GM12891 (cell line): ENCODE results near the gene PCDHA5.
"Not testable (repeated sequence)": the region's sequence is repeated elsewhere in the genome, so short reads cannot be mapped to it uniquely, and the experiment has no call there.

ENCODE experiments used
- POLR2A ChIP-seq: IDR thresholded peaks from 2 replicates; pipeline ENCODE4 v1.6.1; 2011; ENCODE audit warnings: low read depth, low read length, control low read depth
- POLR2AphosphoS5 ChIP-seq: IDR thresholded peaks from 2 replicates; pipeline ENCODE4 v1.6.1; 2011; ENCODE audit warnings: low read depth, low read length, control low read depth
- POU2F2 ChIP-seq: IDR thresholded peaks from 2 replicates; pipeline ENCODE4 v1.6.1; 2011; ENCODE audit warnings: low read depth, mild to moderate bottlenecking, control low read depth, low read length, moderate library complexity
- TAF1 ChIP-seq: IDR thresholded peaks from 2 replicates; pipeline ENCODE4 v1.6.1; 2011; ENCODE audit warnings: low read depth, low read length, control low read depth

DNA sequence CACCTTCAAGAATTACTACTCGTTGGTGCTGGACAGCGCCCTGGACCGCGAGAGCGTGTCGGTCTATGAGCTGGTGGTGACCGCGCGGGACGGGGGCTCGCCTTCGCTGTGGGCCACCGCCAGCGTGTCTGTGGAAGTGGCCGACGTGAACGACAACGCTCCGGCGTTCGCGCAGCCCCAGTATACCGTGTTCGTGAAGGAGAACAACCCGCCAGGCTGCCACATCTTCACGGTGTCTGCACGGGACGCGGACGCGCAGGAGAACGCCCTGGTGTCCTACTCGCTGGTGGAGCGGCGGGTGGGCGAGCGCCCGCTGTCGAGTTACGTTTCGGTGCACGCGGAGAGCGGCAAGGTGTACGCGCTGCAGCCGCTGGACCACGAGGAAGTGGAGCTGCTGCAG lies 1.6 kb downstream of the PCDHA5 start:
- not testable (repeated sequence) for TF ChIP-seq POLR2A, POLR2AphosphoS5, TAF1, POU2F2
